K562 (cell line): ENCODE data around the gene POLN. TPM values are rescaled to one million over a fixed set of nuclear protein-coding genes. Genes with fewer than 3 reads are reported as not detected.

Experiments
- ATAC-seq: fragments of 200-7000 bp; cut with Tn5 transposase; 3 replicates; pipeline ENCODE4 v1.9.1; 2020; ENCODE audit warnings: moderate library complexity
- BruUV-seq: library from RNA; stranded (reverse); fragments of 400-500 nt; replicated peaks from 2 replicates; lab custom pipeline; 2021; lab: Mats Ljungman, UMichigan
- CTCF ChIA-PET: fragments of 300-600 bp; formaldehyde crosslinking; extraction: SDS; loops from one replicate; lab custom pipeline; 2021; ENCODE audit warnings: low intra/inter-chr PET ratio; lab: Yijun Ruan, JAX
- POLR2A ChIA-PET: fragments of 300-600, 350-650 bp; sonication (Branson Sonifier 250); formaldehyde crosslinking; extraction: SDS; loops from one replicate; lab custom pipeline; 2021; ENCODE audit warnings: antibody characterized with exemption, inconsistent platforms; lab: Yijun Ruan, JAX
- DNase-seq, 4 experiments: peaks; one replicate each; pipeline versions ENCODE4 v3.0.0 to v3.0.0-alpha.2; 2011 to 2018; ENCODE audit warnings: low spot score in 3 of 4, mixed read lengths in 3 of 4; ENCODE audit errors: extremely low read depth in 1 of 4
- FAIRE-seq: peaks from 2 replicates; lab custom pipeline; 2011; peaks lifted over from hg19 to GRCh38; lab: Jason Lieb, UNC
- H2AFZ ChIP-seq: 2 replicates; pipeline ENCODE4 v1.6.0; 2011; ENCODE audit warnings: low read depth, low read length, control low read depth, inconsistent platforms
- H3K27ac ChIP-seq: fragments of 200-600 bp; 3 replicates; pipeline ENCODE4 v1.8.0; 2011; ENCODE audit warnings: low read depth, mild to moderate bottlenecking, control low read depth, inconsistent platforms, low read length, moderate library complexity, mixed read lengths; ENCODE audit errors: extremely low read depth
- H3K27me3 ChIP-seq, 2 experiments: fragments of 300-600 bp in 1 of 2; 2 replicates in 1 of 2; 3 replicates in 1 of 2; pipeline versions ENCODE4 v1.6.0 to v1.8.0; 2011; ENCODE audit warnings: inconsistent platforms in 2 of 2, low read length in 2 of 2, mild to moderate bottlenecking in 1 of 2, mixed read lengths in 1 of 2, moderate library complexity in 1 of 2; ENCODE audit not compliant: control insufficient read depth in 2 of 2, insufficient read depth in 2 of 2
- H3K36me3 ChIP-seq: fragments of 300-600 bp; 3 replicates; pipeline ENCODE4 v1.8.0; 2011; ENCODE audit warnings: mild to moderate bottlenecking, low read length, inconsistent platforms; ENCODE audit not compliant: control insufficient read depth, insufficient read depth
- H3K4me1 ChIP-seq, 2 experiments: fragments of 200-600 bp in 1 of 2; replicated peaks in 1 of 2; 2 replicates in 1 of 2; 3 replicates in 1 of 2; pipeline versions ENCODE4 v1.5.1 to v1.8.0; 2011; ENCODE audit warnings: inconsistent platforms in 2 of 2, low read length in 2 of 2, mild to moderate bottlenecking in 1 of 2, mixed read lengths in 1 of 2, moderate library complexity in 1 of 2; ENCODE audit not compliant: control insufficient read depth in 2 of 2, insufficient read depth in 2 of 2
- H3K4me2 ChIP-seq: 2 replicates; pipeline ENCODE4 v1.6.1; 2011; ENCODE audit warnings: low read length, control low read depth, inconsistent platforms, mixed read lengths; ENCODE audit not compliant: insufficient read depth
- H3K4me3 ChIP-seq: fragments of 200-600 bp; sonication (generic), shearing (Covaris generic); 2 replicates; pipeline ENCODE4 v1.5.1; 2016; ENCODE audit warnings: control low read depth, inconsistent platforms
- H3K79me2 ChIP-seq: fragments of 200-600 bp; 3 replicates; pipeline ENCODE4 v1.8.0; 2011; ENCODE audit warnings: low read length, inconsistent platforms; ENCODE audit not compliant: control insufficient read depth, insufficient read depth
- H3K9ac ChIP-seq, 2 experiments: 2 replicates each; pipeline versions ENCODE4 v1.6.0 to v1.6.1; 2011; ENCODE audit warnings: low read depth in 2 of 2, low read length in 2 of 2, control low read depth in 1 of 2, inconsistent platforms in 1 of 2, mild to moderate bottlenecking in 1 of 2, mixed read lengths in 1 of 2; ENCODE audit not compliant: insufficient read depth in 1 of 2
- H3K9me1 ChIP-seq: one replicate; pipeline ENCODE4 v1.6.0; 2011; ENCODE audit warnings: inconsistent platforms, mild to moderate bottlenecking, low read length, moderate library complexity; ENCODE audit not compliant: control insufficient read depth, insufficient read depth
- H3K9me3 ChIP-seq: replicated peaks from 2 replicates; pipeline ENCODE4 v1.5.1; 2011; ENCODE audit warnings: low read depth, low read length, inconsistent platforms; ENCODE audit not compliant: control insufficient read depth, insufficient read depth
- H4K20me1 ChIP-seq: replicated peaks from 2 replicates; pipeline ENCODE4 v1.6.1; 2011; ENCODE audit warnings: low read length, inconsistent platforms, mixed read lengths; ENCODE audit not compliant: control insufficient read depth, insufficient read depth
- FOS ChIP-seq: IDR thresholded peaks from 3 replicates; pipeline ENCODE4 v1.6.1; 2011; ENCODE audit not compliant: insufficient read length; ENCODE audit errors: extremely low read depth
- FOXJ3 ChIP-seq: sonication (generic); formaldehyde crosslinking; IDR thresholded peaks from 2 replicates; pipeline ENCODE4 v1.4.0; 2020; ENCODE audit warnings: mild to moderate bottlenecking, missing genetic modification reagents
- HDAC6 ChIP-seq: IDR thresholded peaks from 2 replicates; pipeline ENCODE4 v1.6.1; 2012; ENCODE audit warnings: low read depth, mild to moderate bottlenecking, control low read depth, inconsistent platforms, low read length, moderate library complexity
- HMG20A ChIP-seq: fragments of 450-650 bp; formaldehyde crosslinking; conservative IDR thresholded peaks from 2 replicates; pipeline ENCODE4 v1.4.0; 2020; ENCODE audit warnings: mild to moderate bottlenecking, mixed read lengths
- NRF1 ChIP-seq, 2 experiments: fragments of 450-650 bp; IDR thresholded peaks in 1 of 2; conservative IDR thresholded peaks in 1 of 2; 2 replicates each; pipeline ENCODE4 v1.6.1; 2014; ENCODE audit warnings: mild to moderate bottlenecking in 2 of 2
- RBM14 ChIP-seq: fragments of 200-400 bp; formaldehyde crosslinking; IDR thresholded peaks from 2 replicates; pipeline ENCODE4 v1.6.1; 2018; ENCODE audit warnings: low read depth, mild to moderate bottlenecking, low read length, moderate library complexity, borderline replicate concordance; ENCODE audit not compliant: insufficient read depth
- SIRT6 ChIP-seq: IDR thresholded peaks from one replicate; pipeline ENCODE4 v1.6.1; 2012; ENCODE audit warnings: low read depth, mild to moderate bottlenecking, control low read depth, inconsistent platforms, low read length, moderate library complexity
- ZNF174 ChIP-seq: fragments of 250-450 bp; sonication (Bioruptor Pico); IDR thresholded peaks from 2 replicates; pipeline ENCODE4 v1.4.0; 2020; ENCODE audit warnings: mild to moderate bottlenecking
- ZNF212 ChIP-seq: fragments of 450-650 bp; formaldehyde crosslinking; IDR thresholded peaks from 2 replicates; pipeline ENCODE4 v1.4.0; 2020; ENCODE audit warnings: mild to moderate bottlenecking
- WGBS: fragments of 100-300 bp; shearing (Covaris generic); methylation state at CpG from one replicate; pipeline ENCODE4 v1.1.6; 2016; ENCODE audit warnings: low coverage, mixed read lengths; ENCODE audit not compliant: insufficient coverage; ENCODE audit errors: missing lambda C conversion rate; 5-methylcytosine and 5-hydroxymethylcytosine counted together
- in situ Hi-C: fragments of 300-500 bp; cut with MboI; formaldehyde crosslinking; loops from 4 replicates; pipeline ENCODE4 v1.15.0; 2018; ENCODE audit warnings: inconsistent platforms, mixed read lengths
- intact Hi-C: fragments of 100-400 bp; cut with micrococcal nuclease; formaldehyde crosslinking; loops from 2 replicates; pipeline ENCODE4 v1.14.2; 2022
- polyA plus RNA-seq, 8 experiments: library from polyadenylated mRNA; depleted of rRNA in 4 of 8; stranded (reverse) in 5 of 8; unstranded in 3 of 8; fragments of >200 nt; fragmentation: Nextera tagmentation in 2 of 8; fragmentation: Illumina TruSeq in 1 of 8; extraction: Ambion mirVana in 2 of 8; extraction: Trizol in 1 of 8; gene quantifications; 2 replicates each; pipeline versions ENCODE4 v1.2.1 to v1.2.3, GENCODE V29; 2011 to 2014; ENCODE audit warnings: inconsistent platforms in 1 of 8, missing spikeins in 1 of 8
- total RNA-seq, 7 experiments: library from RNA; depleted of rRNA in 6 of 7; stranded (reverse); fragments of >200 nt in 6 of 7; fragmentation: Illumina TruSeq in 2 of 7; extraction: Trizol in 2 of 7; gene quantifications; 2 replicates each; pipeline versions ENCODE4 v1.2.1 to v1.2.3, GENCODE V29; 2011 to 2021; ENCODE audit warnings: low replicate concordance in 1 of 7
- TF ChIP-seq, protein P1 (sequence below), 2 experiments: IDR thresholded peaks in 1 of 2; conservative IDR thresholded peaks in 1 of 2; 2 replicates each; pipeline ENCODE4 v1.6.1; 2016; ENCODE audit warnings: low read depth in 2 of 2, mild to moderate bottlenecking in 1 of 2, missing compliant biosample characterization in 1 of 2, missing genetic modification characterization in 1 of 2, moderate library complexity in 1 of 2
- TF ChIP-seq, protein P2 (sequence below): fragments of 450-650 bp; formaldehyde crosslinking; IDR thresholded peaks from 2 replicates; pipeline ENCODE4 v1.4.0; 2020; ENCODE audit warnings: mild to moderate bottlenecking, moderate library complexity
- TF ChIP-seq, protein P3 (sequence below): fragments of 250-450 bp; sonication (Bioruptor Pico); IDR thresholded peaks from 2 replicates; pipeline ENCODE4 v1.5.0; 2020; ENCODE audit warnings: mild to moderate bottlenecking, borderline replicate concordance

Gene POLN
- total and polyA plus RNA-seq, 9 of the 15 experiments (the other 6 are each of a cell fraction or from before 2014, with no cell fraction given): 0.08 to 0.91 (median 0.32) TPM

DNA sequence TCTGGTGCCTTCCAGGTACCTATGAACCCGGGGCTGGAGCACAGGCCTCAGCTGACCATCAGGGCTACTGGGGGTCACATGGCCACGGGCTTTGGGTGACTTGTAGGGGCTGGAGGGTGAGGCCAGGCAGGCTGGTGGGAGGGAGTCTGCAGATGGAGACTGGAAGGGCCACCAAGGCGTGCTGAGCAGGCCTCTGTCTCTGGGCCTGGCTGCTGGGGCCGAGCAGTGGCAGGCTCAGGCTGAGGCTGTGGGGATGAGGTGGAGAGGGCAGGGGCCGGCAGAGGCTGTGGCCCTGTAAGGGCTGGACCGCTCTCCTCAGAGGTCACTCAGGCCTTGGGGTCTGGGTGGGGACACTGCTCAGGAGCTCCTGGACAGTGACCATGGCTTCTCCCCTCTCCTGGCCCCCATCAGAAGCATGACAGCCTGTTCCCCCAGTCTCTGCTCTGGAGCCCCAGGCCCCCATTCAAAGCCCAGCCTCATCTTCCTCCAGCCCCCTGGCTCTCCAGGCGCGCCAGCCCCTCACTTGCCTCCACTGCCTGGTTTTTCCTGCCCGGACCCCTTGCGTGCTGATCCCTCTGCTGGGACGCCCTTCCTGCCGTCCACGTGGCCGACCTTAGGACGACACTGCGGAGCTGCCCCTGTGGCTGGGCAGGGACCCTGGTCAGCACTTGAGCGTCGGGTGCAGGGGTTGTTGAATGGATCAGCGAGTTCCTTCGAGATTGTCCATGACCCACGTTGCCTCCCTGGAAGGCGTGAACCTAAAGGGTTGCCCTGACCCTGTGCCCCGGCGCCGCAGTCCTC lies 193.9 kb downstream of the POLN start:
- intact Hi-C loops (no loop called here), in situ Hi-C loops (no loop called here)
- Histone ChIP-seq H3K9me3 (no peaks in the 10 kb centered on the region), H3K27ac (no peak overlapping the region), H3K9me1 (no peaks in the 10 kb centered on the region), H3K9ac (0 out of 4 replicates have a peak overlapping the region, but pooled peaks of 1 of the 2 experiments have one; percentile 26), H3K36me3 (no peaks in the 10 kb centered on the region), H3K4me2 (no peak overlapping the region), H4K20me1 (no peaks in the 10 kb centered on the region), H3K4me3 (no peak overlapping the region), H3K79me2 (no peaks in the 10 kb centered on the region), H3K27me3 (0 out of 5 replicates have a peak, but pooled peaks cover 0 to 4% of the 10 kb centered on the region in 2 experiments), H2AFZ (no peak overlapping the region), H3K4me1 (peaks cover 0 to 41% of the 10 kb centered on the region in 2 experiments; a peak in 2 of 5 replicates)
- DNase-seq (no peak), FAIRE-seq (no peak), ATAC-seq (no peak; the same call in 1 of the 3 replicates)
- CTCF ChIA-PET: no interaction called here
- WGBS: 50% methylated on average over 20 of the region's 25 CpGs
- POLR2A ChIA-PET: no interaction called here
- BruUV-seq: no TSS peak
- no peak for TF ChIP-seq HMG20A (CRISPR knock-in tag)
- TF ChIP-seq ZNF212 (CRISPR knock-in tag): no peak
- TF ChIP-seq NRF1 (conservative IDR thresholded peaks at IDR 0.05 in 1 of 2, IDR thresholded peaks at IDR 0.05 in 1 of 2): no peak
- TF ChIP-seq, protein P1, sequence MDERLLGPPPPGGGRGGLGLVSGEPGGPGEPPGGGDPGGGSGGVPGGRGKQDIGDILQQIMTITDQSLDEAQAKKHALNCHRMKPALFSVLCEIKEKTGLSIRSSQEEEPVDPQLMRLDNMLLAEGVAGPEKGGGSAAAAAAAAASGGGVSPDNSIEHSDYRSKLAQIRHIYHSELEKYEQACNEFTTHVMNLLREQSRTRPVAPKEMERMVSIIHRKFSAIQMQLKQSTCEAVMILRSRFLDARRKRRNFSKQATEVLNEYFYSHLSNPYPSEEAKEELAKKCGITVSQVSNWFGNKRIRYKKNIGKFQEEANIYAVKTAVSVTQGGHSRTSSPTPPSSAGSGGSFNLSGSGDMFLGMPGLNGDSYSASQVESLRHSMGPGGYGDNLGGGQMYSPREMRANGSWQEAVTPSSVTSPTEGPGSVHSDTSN (CRISPR knock-in tag; IDR thresholded peaks at IDR 0.05; ENCODE audit: low read depth): no peak
- TF ChIP-seq, protein P1 (tag; conservative IDR thresholded peaks at IDR 0.05; ENCODE audit: low read depth): no peak
- no peak for TF ChIP-seq RBM14
- TF ChIP-seq, protein P2, sequence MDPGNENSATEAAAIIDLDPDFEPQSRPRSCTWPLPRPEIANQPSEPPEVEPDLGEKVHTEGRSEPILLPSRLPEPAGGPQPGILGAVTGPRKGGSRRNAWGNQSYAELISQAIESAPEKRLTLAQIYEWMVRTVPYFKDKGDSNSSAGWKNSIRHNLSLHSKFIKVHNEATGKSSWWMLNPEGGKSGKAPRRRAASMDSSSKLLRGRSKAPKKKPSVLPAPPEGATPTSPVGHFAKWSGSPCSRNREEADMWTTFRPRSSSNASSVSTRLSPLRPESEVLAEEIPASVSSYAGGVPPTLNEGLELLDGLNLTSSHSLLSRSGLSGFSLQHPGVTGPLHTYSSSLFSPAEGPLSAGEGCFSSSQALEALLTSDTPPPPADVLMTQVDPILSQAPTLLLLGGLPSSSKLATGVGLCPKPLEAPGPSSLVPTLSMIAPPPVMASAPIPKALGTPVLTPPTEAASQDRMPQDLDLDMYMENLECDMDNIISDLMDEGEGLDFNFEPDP (CRISPR knock-in tag): no peak
- TF ChIP-seq HDAC6: no peak
- no peak for TF ChIP-seq SIRT6
- TF ChIP-seq FOS: no peak
- TF ChIP-seq ZNF174 (CRISPR knock-in tag): no peak
- no peak for TF ChIP-seq FOXJ3 (CRISPR knock-in tag)
- TF ChIP-seq, protein P3, sequence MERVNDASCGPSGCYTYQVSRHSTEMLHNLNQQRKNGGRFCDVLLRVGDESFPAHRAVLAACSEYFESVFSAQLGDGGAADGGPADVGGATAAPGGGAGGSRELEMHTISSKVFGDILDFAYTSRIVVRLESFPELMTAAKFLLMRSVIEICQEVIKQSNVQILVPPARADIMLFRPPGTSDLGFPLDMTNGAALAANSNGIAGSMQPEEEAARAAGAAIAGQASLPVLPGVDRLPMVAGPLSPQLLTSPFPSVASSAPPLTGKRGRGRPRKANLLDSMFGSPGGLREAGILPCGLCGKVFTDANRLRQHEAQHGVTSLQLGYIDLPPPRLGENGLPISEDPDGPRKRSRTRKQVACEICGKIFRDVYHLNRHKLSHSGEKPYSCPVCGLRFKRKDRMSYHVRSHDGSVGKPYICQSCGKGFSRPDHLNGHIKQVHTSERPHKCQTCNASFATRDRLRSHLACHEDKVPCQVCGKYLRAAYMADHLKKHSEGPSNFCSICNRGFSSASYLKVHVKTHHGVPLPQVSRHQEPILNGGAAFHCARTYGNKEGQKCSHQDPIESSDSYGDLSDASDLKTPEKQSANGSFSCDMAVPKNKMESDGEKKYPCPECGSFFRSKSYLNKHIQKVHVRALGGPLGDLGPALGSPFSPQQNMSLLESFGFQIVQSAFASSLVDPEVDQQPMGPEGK (CRISPR knock-in tag): no peak
